Activated CD8-positive, alpha-beta memory T cell treated with anti-CD3 and anti-CD28 coated beads for 4 hours (primary cell): ENCODE data around the gene RAD51B.

ENCODE experiments used
- DNase-seq, 2 donors: peaks; one replicate each; pipeline ENCODE4 v3.0.0-alpha.2; 2020; ENCODE audit warnings: low read depth in 2 of 2

RAD51B gene

DNA sequence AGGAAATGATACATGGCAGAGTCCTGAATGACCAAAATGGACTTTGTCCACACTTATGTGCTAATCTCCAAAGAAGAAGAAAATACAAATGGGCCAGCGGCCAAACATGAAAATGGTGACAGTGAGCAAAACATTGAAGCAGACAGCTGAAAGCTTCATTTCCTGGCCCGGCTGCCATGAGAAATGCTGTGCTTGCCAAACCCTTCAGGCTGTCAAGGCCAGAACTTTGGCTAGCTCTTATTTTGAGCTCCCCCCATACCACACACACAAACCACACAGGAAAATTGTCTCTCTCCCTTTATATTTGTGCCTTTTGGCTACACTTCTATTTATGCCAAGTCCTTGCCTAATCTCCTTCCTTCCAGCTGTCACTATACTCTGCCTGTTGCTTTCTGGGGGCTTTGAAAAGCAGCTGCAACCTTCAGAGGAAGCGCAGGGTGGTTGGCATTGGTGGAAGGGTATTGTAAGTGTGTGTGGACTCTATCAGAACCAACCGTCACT is 323.8 kb downstream of the RAD51B start:
- DNase-seq: no peak

DNA sequence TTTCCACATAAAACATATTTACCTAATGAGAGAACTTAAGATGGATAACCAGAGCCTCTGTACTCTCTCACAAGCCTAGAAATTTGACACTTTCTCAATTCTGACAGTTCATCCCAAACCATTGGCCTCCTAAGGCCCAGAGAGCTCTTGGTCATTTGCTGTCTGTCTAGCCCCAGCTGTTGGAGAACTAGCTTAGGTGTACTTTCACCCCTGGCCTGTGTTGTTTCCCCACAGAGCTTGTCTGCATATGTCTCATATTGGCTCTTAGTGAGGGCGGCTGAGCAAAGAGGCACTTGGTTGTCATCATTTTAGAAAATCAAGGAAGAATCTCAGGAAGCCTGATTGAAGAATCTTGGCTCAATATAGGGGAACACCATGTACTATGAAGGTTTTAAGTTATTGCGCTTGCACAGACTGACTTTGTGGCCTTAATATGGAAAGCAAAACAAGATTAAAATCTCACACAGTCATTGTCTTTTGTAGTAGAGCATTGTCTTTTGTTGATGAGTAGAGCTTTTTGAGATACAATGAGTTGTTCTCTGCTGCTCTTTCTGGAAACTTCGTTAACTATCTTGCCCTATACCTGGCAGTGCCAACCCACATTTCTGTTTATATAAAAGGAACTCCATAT is 324.6 kb downstream of the RAD51B start:
- no peak for DNase-seq

DNA sequence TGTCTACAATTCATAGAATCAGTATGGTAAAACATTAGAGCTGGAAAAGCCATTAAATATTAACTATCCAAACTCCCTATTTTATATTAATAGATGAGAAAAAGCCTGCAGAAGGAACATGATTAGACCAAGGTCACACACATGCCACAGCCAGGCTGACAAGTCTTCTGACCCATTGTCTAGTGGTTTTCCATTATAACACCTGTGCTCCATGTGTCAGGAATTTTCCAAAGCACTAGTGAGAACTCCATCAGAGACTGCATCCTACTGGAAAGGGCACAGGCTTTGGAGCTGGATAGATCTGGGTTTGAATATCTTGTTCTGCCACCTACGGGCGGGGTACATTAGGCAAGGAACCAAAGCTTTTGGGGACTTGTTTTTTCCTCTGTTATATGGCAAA is 325.5 kb downstream of the RAD51B start:
- no peak for DNase-seq

DNA sequence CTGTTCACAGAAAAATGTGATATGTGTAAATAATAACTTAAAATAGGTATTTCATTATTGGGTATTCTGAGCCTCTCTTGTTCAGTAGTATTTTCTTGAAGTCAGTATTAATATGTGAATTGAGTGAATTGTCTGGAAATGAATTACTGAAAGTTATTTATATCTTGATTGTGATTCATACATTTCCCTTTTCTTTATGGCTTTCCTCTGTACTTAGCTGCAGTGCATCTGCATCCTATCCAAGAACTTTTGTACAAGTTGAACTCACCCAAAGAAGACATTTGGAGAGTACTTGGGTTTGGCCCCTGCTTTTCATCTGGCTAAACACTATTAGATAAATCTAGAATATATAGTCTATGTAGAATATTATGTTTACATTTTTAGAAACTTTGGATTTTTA is 326.0 kb downstream of the RAD51B start:
- DNase-seq: no peak

DNA sequence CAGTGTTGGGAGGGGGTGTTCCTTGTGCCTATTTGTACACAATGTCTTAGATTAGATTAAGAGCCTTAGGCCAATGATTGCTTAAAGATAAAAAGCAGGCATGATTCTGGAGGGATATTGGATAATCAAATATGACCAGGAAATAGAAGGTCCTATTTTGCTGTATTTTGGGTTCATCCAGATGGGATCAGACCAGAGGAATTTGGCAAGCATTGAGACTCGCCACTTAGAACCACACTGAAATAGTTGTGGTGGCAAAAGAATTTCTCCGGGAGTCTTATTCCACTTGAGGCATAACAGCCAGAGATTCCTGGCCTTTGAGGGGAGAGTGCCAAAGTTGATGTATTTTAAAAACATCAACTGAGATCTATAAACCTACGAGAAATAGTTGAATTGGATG is 327.2 kb downstream of the RAD51B start:
- no peak for DNase-seq

DNA sequence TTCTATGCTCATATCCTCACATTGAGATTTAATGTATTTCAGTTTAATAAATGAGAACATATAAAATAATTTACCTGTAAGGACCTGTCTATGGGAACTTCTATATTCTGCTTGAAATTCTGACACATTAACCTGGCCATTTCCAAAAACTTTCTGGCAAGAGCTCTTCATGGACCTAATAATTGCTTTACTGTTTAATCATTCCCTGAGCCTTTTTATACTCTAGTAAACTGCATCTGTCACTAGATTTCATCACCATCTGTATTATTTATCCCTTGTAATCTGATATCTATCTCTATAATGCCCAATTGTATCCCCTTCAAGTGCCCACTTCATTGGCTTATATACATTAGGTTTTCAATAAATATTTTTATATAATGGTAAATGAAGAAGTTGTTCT is 327.7 kb downstream of the RAD51B start:
- DNase-seq: no peak

DNA sequence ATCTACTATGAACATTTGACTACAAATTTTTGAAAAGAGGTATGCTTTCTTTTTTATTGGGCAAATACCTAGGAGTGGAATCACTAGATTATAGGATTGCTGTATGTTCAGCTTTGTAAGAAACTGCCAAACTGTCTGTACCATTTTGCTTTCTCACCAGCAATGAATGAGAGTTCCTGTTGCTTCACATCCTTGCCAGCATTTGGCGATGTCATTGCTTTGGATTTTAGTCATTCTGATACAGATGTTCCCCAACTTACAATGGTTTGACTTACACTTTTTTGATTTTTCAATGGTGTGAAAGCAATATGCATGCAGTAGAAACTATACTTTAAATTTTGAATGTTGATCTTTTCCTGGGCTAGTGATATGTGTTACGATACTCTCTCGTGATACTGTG is 328.7 kb downstream of the RAD51B start:
- DNase-seq: no peak

DNA sequence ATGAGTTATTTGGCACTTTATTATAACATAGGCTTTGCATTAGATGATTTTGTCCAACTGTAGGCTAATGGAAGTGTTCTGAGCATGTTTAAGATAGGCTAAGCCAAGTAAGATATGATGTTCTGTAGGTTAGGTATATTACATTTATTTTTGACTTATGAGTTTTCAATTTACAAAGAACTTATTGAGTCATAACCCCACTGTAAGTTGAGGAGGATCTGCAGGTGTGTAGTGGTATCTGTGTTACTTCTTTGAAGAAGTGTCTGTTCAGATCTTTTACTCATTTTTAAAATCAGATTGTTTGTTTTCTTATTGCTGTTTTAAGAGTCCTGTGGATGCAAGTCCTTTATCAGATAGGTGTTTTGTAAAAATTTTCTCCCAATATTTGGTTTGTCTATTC is 329.2 kb downstream of the RAD51B start:
- no peak for DNase-seq

DNA sequence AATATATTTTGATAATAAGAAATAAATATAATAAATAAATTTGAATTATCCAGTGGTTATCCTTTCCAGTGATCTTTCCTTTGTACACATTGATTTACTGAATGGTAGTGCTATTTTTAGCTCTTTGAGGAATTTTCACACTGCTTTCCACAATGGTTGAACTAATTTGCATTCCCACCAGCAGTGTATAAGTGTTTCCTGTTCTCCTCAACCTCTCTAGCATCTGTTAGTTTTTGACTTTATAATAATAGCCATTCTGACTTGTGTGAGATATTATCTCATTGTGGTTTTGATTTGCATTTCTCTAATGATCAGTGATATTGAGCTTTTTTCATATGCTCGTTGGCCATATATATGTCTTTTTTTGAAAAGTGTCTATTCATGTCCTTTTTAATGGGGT is 333.7 kb downstream of the RAD51B start:
- no peak for DNase-seq

DNA sequence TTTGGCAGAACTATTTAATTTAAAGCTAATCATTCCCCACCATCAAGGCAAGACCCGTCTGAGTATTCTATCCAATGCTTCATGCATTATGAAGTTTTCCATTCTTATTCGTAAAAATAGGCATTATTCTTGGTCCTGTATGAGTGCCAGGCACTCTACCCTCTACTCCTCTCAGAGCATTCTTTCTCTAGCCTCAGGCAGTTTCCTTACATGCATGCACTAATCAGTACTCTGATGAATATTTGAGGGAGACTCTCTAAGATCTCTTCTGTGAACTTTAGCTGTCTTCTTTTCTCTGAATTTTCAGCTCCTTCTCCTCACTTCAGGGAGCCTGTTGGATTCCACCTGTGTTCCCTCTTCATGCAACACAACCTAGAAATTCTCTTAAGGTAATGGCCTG is 334.7 kb downstream of the RAD51B start:
- DNase-seq: no peak

DNA sequence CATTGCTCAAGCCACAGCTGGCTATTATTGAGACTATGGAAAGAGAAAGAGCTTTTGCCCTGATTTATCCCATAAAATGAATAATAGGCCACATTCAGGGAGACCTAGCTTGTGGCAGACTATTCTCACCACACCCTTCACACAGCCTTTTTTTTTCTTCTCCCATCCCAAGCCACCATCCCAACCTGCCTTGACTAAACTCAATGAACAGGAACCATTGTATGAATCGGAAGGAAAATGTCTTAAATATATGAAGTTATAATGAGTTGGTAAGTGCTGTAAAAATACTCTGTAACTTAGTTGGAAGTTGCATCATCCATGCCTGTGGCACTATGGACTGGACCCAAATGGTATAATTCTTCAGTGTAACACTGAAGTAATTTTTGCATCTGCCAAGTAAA is 338.4 kb downstream of the RAD51B start:
- no peak for DNase-seq

DNA sequence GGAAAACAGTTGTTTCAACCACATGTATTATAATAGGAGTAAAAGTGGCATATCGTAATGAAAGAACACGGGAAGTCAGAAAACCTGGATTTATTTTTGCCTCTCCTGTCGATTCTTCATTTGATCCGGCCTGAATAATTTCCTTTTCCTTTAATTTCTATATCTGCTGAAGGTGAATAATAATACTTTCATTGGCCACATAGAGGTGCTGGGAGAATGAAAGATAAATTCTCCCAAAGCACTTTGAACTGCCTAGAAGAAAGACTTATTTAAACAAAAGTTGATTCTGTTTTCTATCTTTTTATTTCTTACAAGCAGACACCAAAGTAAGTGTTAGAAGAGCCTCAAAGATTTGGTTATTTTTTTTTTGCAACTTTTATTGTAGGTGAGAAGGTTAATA is 339.1 kb downstream of the RAD51B start:
- DNase-seq: no peak

DNA sequence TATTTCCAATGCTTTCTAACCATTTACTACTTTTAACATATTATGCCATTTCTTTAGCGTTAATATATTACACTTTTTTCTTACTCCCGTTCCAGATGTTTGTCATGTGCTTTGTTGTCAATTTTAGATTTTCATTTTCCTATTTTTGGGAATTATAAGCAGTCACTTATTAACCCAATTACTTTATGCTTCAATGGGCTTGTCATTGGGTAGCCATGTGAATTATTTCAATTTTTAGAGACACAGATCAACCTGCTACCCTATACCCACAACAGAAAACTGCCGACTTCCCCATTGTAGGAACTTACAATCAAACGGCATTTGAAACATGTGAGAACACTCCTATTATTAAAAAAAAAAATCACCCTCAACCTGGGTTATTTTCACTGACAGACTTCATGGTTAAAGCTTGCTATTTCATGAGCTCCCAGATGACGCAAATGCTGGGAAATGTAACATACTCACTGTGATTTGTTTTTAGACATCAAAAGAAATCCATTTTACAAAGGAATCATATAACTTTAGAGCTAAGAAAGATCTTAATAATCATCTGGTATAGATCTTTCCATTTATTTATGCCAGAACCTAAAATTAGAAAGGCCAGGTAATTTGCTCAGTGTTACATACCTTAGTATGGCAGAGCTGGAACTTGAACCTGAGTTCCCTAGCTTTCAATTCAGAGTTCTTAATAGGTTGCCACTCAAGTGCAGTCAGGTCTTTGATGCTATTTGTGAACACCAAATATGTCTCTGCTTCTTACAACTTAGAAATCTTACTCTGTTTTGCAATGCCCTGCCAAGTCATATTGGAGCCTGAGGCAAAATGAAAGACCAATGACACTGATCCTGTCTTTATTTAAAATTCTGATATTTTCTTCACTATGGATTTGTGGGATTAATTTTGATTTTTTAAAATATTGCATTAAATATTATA is 340.4 kb downstream of the RAD51B start:
- no peak for DNase-seq

DNA sequence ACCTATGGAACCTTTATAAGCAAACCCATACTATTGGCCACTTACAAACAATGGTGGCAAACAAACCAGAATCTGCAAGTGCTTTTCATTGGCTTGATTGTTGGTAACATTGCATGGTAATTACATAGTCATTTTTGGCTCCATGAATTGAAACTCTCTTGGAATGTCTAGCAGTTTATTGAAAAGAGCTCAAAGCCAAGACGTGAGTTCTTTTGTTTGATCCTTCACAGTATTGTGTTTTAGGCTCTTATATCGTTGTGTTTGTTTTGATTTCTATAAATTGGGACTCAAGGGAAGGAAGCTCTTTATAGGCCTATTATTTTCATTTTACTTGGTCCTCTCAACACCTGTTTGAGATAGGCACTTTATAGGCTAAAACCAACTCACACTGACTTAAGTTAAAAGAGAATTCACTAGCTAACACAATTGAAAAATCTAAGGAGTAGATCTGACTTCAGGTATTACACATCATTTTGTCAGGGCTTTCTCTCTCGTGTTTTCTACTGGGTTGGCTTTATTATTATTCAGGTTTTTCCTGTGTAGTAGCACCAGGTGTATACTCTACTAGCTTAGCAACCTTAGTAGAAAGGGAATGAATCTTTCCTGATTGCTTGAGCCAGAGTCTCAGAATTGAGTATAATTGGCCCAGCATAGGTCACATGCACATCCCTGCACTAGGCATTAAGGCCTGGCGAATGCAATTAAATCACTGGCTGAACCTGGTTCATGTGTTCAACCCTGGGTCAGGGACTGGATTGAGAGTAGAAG is 341.4 kb downstream of the RAD51B start:
- DNase-seq: no peak

DNA sequence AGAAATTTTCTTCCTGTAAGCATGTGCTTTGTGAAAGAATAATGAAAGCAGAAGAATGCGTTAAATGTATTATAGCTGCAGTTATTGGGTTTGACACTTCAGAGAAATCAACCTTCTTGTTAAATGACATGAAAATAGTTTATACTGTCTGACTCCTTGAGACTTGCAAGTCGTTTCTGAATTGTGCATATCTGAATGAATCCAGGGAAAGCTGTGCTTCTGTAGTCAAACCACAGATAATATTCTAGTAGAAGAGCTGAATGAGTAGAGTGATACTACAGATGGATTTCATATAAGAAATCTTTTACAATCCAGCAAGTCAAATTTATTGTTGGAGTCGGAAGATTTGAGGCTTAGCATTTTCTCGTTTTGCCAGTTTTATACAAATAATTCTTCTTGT is 343.3 kb downstream of the RAD51B start:
- no peak for DNase-seq

DNA sequence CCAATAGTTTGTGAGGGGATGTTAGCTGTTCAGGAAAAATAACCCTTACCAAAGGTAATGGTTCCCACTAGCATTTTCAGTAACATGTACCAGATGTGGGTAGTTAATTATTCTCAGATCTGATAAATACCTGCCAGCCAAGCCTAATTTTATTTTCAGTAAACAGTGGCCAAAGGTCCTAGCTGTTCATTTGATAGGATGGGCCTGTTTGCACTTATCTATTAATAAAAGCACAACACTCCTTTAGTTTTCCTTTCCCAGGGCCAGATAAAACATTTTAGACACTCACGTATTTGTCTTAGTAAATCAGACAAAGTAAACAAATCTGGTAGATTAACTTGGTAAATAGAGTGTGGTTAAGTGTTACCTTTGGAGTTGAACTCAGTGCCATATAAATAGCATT is 345.1 kb downstream of the RAD51B start:
- DNase-seq: no peak

DNA sequence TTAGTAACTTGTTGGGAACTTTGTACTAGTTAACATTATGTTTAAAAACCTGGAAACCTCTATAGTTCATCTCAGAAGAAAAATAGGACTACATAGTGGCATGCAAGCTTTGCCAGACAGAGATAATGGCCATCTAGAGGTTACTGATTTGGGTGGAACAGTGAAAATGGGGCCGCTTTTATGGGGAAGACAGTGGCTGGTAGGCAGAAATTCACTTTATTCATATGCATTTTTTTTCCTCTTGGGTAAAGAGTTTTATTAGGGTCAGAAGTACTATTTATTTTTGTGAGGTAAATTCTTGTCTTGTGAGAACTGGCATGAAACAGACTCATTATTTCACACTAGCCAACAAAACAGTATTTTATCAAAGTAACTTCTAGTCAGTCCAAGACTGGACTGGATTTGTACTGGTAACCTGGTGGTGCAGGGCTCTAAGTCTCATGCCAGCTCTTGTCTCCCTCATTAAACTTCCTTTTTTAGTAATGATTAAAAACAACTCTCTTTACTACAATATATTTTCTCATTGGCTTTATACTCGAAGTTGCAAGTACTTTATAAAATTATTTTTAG is 345.8 kb downstream of the RAD51B start:
- no peak for DNase-seq

DNA sequence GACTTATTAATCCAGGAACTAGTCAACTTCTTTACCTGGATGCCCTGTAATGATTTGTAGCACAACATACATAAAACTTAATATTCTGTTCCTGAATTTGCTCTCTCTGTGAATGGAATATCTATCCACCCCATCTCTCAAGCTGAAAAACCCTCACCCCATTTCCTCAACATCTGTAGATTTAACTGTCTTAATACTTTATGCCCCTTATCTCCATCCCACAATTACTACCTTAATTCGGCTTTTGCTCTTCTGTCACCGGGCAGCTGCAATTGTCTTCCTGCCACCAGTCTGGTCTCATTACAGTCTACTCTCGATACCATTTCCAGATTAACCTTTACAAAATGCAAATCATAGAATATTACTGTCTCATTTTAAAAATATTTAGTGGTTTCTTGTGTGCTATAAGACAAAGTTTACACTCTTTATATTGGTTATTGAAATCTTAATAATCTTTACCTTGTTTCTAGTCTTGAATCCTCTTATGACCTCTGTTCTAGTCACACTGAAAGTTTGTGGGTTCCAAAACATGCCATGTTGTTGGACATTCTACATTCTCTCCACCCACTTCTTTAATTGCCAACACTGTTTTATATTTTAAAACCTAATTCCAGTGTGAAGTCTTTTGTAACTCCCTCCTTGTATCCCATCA is 347.3 kb downstream of the RAD51B start:
- DNase-seq: no peak

DNA sequence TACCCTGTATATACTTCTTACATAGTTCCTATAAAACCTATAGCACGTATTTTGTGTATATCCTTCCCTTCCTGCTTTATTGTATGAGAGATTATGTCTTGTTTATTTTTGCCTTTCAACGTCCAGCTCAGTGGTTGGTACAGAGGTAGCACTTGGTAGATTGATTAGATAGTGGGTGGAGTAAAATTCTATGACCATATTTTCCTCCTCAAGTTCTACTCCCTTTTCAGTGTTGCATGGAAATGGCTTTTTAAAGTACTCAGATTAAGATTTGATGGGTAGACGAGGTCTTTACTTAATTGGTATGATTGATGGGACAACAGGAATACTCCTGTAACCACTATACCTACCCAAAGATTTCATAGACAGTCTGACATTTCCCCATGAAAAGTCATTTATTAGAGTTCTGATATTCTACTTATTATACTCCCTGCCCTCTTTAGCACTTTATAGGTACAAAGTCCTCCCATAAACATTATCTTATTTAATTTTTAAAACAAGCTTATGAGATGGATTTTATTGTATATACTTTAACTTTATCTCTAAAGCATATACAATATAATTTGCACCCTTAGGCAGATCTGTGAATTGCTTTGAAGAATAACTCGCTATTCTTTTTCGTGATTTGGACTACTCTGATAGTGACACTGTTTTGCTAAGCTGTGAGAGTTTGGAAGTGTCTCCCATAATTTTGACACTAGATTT is 348.0 kb downstream of the RAD51B start:
- no peak for DNase-seq

DNA sequence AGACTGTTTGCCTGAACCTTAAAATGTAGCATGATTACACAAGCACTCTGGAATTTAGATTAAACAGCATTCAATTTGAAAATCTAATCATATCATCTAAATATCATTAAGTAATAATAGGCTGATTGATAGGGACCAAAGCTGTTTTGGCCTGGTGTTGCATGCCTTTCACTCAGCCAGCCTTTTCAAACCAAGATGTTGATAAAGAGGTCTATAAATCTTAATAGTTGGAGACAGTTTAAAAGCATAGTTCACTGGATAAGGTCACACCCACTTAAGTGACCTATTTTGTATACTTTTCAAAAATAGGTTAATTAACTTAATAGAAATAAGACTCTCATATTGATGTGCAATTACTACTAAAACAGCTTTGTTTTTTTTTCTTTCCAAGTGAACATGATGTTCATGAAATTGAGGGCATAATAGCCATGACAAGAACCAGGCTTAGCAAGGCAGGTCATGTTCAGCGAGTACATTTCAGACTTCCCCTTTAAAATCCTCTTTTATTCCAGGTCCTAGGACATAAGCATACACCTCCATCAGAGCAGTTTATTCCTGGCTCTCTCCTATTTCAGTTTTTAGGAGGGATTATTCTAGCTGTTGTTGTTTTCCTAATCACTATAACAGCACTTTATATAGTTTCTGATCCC is 349.0 kb downstream of the RAD51B start:
- DNase-seq: no peak
